ENCODE data around the gene SORCS3.

GRCh38 chr10:104807581-104808310 lies 166.7 kb downstream of the SORCS3 start:
- TF ChIP-seq CTCF (IDR thresholded peaks at IDR 0.05; ENCODE audit: low read length) (no peak), EZH2 (optimal IDR thresholded peaks at IDR 0.05; ENCODE audit: low read depth, low read length) (no peak), EZH2phosphoT487 (IDR thresholded peaks at IDR 0.05; ENCODE audit: low read length) (no peak)

Measured in MM.1S (cell line).